Stimulated activated CD8-positive, alpha-beta memory T cell treated with anti-CD3 and anti-CD28 coated beads, Interleukin-4, amount 100 ng/mL, for 4 hours (primary cell): ENCODE measurements around the gene TMC3.

Experiments used
- DNase-seq, 2 donors: peaks; one replicate each; pipeline ENCODE4 v3.0.0-alpha.2; 2020; ENCODE audit warnings: low read depth in 2 of 2, low spot score in 1 of 2

TMC3 gene

GRCh38 chr15:81282606-81282895 is 91.5 kb downstream of the TMC3 start:
- DNase-seq, result no peak

- no peak for DNase-seq
Measured at GRCh38 chr15:81281766-81282605, 92.0 kb downstream of the TMC3 start.

GRCh38 chr15:81281456-81281735 is 92.6 kb downstream of the TMC3 start:
- no peak for DNase-seq
